Activated B cell treated with CpG ODN at 0.5 μM for 24 hours (primary cell): ENCODE data around the gene DZIP1. TPM values are rescaled to one million over a fixed set of nuclear protein-coding genes. Genes with fewer than 3 reads are reported as not detected.

Source experiments
- ATAC-seq: fragments of 200-7000 bp; cut with Tn5 transposase; one replicate; pipeline ENCODE4 v1.10.0; 2021; ENCODE audit warnings: low read depth, mild to moderate bottlenecking, moderate library complexity
- CTCF ChIA-PET: fragments of 350-600 bp; sonication (Branson Sonifier 250); formaldehyde crosslinking; loops from one replicate; lab custom pipeline; 2021; ENCODE audit warnings: antibody characterized with exemption; lab: Charles Lee
- POLR2A ChIA-PET: fragments of 350-600 bp; sonication (Branson Sonifier 250); formaldehyde crosslinking; loops from one replicate; lab custom pipeline; 2021; ENCODE audit warnings: antibody characterized with exemption; lab: Charles Lee
- DNase-seq: peaks from one replicate; pipeline ENCODE4 v3.0.0; 2022
- H3K27ac Mint-ChIP-seq: one replicate; pipeline ENCODE4 v1.8.0; 2020; ENCODE audit warnings: mixed read lengths
- H3K27me3 Mint-ChIP-seq: one replicate; pipeline ENCODE4 v1.8.0; 2021; ENCODE audit warnings: mixed read lengths
- H3K36me3 Mint-ChIP-seq: one replicate; pipeline ENCODE4 v1.8.0; 2021; ENCODE audit warnings: low read depth, mixed read lengths
- H3K4me1 Mint-ChIP-seq: one replicate; pipeline ENCODE4 v1.8.0; 2021; ENCODE audit warnings: mixed read lengths
- H3K4me3 Mint-ChIP-seq: one replicate; pipeline ENCODE4 v1.8.0; 2020; ENCODE audit warnings: mild to moderate bottlenecking, mixed read lengths
- H3K9me3 Mint-ChIP-seq: one replicate; pipeline ENCODE4 v1.8.0; 2020; ENCODE audit warnings: mixed read lengths
- CTCF ChIP-seq: fragments of 200-600 bp; IDR thresholded peaks from one replicate; pipeline ENCODE4 v1.8.0; 2022; ENCODE audit warnings: antibody characterized with exemption, mild to moderate bottlenecking
- intact Hi-C: fragments of 100-400 bp; cut with micrococcal nuclease; formaldehyde crosslinking; loops from one replicate; pipeline ENCODE4 v1.15.1; 2024
- total RNA-seq: library from RNA; stranded (reverse); gene quantifications from 2 replicates; pipeline ENCODE4 v1.2.3, GENCODE V29; 2022

The DZIP1 gene
- total RNA-seq, 1 donor from 2014 or later = not detected

GRCh38 chr13:95652821-95653220 lies 8.3 kb upstream of the DZIP1 start:
- Mint-ChIP-seq H3K9me3 (no peaks in the 10 kb centered on the region), H3K27me3 (peaks cover 4% of the 10 kb centered on the region), H3K4me3 (no peak overlapping the region), H3K36me3 (no peaks in the 10 kb centered on the region), H3K4me1 (no peaks in the 10 kb centered on the region), H3K27ac (no peak overlapping the region)
- DNase-seq (no peak), ATAC-seq (no peak)
- CTCF ChIA-PET = no interaction called here
- intact Hi-C loops = loop anchor here (10.0 kb wide), 1 partner anchor 52 kb away; no protein-coding TSS in a partner anchor
- no peak for TF ChIP-seq CTCF
- POLR2A ChIA-PET = no interaction called here

GRCh38 chr13:95652244-95652764 lies 7.8 kb upstream of the DZIP1 start:
- Mint-ChIP-seq H3K27ac (no peak overlapping the region), H3K27me3 (peaks cover 7% of the 10 kb centered on the region), H3K9me3 (no peaks in the 10 kb centered on the region), H3K4me3 (no peak overlapping the region), H3K4me1 (no peaks in the 10 kb centered on the region), H3K36me3 (no peaks in the 10 kb centered on the region)
- ChIA-PET POLR2A (no interaction called here), CTCF (no interaction called here)
- no peak for TF ChIP-seq CTCF
- intact Hi-C loops = loop anchor here (10.0 kb wide), 1 partner anchor 52 kb away; no protein-coding TSS in a partner anchor
- DNase-seq (no peak), ATAC-seq (no peak)

GRCh38 chr13:95650696-95651095 lies 6.2 kb upstream of the DZIP1 start:
- intact Hi-C loops = loop anchor here (10.0 kb wide), 1 partner anchor 54 kb away; no protein-coding TSS in a partner anchor
- no peak for TF ChIP-seq CTCF
- POLR2A ChIA-PET = no interaction called here
- Mint-ChIP-seq H3K27me3 (peaks cover 6% of the 10 kb centered on the region), H3K36me3 (no peaks in the 10 kb centered on the region), H3K4me1 (no peaks in the 10 kb centered on the region), H3K4me3 (no peak overlapping the region), H3K9me3 (no peaks in the 10 kb centered on the region), H3K27ac (no peak overlapping the region)
- CTCF ChIA-PET = no interaction called here
- no peak for DNase-seq
- no peak for ATAC-seq

- DNase-seq (no peak), ATAC-seq (no peak)
- intact Hi-C loops = no loop called here
These were observed 2.8 kb upstream of the DZIP1 start for GRCh38 chr13:95647321-95647720.

More at GRCh38 chr13:95647321-95647720, 2.8 kb upstream of the DZIP1 start:
- H3K9me3 Mint-ChIP-seq = no peaks in the 10 kb centered on the region
- peaks cover 19% of the 10 kb centered on the region for H3K27me3 Mint-ChIP-seq
- peaks cover 10% of the 10 kb centered on the region for H3K4me1 Mint-ChIP-seq
- CTCF ChIA-PET = no interaction called here
- H3K27ac Mint-ChIP-seq = no peak overlapping the region
- no peaks in the 10 kb centered on the region for H3K36me3 Mint-ChIP-seq
- POLR2A ChIA-PET = no interaction called here
- no peak for TF ChIP-seq CTCF
- no peak overlapping the region for H3K4me3 Mint-ChIP-seq
